OCI-LY7 (cell line): ENCODE results near the gene DPF3.

Experiments
- EZH2phosphoT487 ChIP-seq: fragments of 200-600 bp; sonication (generic); IDR thresholded peaks from 2 replicates; pipeline ENCODE4 v1.6.1; 2018; ENCODE audit warnings: low read depth, borderline replicate concordance, mild to moderate bottlenecking, mixed run types, antibody characterized with exemption, low read length, moderate library complexity, mixed read lengths
- TF ChIP-seq, protein P1 (sequence below): fragments of 200-600 bp; sonication (generic); conservative IDR thresholded peaks from 2 replicates; pipeline ENCODE4 v1.5.1; 2014; ENCODE audit warnings: mild to moderate bottlenecking, antibody characterized with exemption, low read length, moderate library complexity, mixed read lengths

DNA sequence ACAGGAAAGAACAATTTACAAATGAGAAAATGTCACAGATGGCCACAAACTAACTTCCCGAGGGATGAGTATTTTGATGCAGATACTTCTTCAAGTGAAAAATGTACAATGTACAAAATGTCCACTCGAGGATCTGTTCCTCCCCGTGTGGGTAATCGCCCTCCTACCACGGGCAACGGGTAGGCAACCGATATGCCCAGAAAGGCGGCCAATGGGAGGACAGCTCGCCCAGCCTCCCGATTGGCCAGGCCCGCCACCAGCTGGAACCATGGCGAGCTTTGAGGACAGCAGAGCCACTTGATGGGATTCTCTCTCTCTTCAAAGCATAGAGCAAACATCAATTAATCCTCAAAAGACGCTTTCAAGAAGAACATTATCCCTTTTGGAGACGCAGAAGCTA, 42.3 kb downstream of the DPF3 start:
- TF ChIP-seq, protein P1, sequence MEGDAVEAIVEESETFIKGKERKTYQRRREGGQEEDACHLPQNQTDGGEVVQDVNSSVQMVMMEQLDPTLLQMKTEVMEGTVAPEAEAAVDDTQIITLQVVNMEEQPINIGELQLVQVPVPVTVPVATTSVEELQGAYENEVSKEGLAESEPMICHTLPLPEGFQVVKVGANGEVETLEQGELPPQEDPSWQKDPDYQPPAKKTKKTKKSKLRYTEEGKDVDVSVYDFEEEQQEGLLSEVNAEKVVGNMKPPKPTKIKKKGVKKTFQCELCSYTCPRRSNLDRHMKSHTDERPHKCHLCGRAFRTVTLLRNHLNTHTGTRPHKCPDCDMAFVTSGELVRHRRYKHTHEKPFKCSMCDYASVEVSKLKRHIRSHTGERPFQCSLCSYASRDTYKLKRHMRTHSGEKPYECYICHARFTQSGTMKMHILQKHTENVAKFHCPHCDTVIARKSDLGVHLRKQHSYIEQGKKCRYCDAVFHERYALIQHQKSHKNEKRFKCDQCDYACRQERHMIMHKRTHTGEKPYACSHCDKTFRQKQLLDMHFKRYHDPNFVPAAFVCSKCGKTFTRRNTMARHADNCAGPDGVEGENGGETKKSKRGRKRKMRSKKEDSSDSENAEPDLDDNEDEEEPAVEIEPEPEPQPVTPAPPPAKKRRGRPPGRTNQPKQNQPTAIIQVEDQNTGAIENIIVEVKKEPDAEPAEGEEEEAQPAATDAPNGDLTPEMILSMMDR: no peak
- no peak for TF ChIP-seq EZH2phosphoT487
